ENCODE measurements around the gene RUNX1. TPM values are rescaled to one million over a fixed set of nuclear protein-coding genes. Genes with fewer than 3 reads are reported as not detected.

The RUNX1 gene
- total and polyA plus RNA-seq, 3 experiments from 2014 or later, result 22.0 to 41.5 (median 40.3) TPM

DNA sequence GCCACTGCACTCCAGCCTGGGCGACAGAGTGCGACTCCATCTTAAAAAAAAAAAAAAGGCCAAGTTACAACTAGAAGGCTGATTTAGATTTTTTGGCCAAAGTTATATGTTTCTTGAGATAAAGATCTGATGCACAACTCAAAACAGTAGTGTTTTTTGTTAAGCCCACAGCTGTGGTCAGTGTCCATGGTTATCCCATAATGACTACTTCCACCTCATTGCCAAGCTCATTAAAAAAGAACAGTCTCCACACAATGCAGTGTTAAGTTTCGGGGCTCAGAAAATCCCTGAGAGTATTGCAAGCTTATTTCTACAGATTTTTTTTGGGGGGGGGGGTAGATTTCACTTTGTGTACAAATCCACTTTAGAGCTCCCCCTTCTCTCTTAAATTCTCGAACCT lies 120.5 kb downstream of the RUNX1 start:
- Histone ChIP-seq H3K27ac (ENCODE audit: low read depth, low read length) (no peak overlapping the region), H3K4me3 (ENCODE audit: low read length) (no peak overlapping the region), H3K27me3 (ENCODE audit: insufficient read depth, low read length, poor library complexity, severe bottlenecking) (no peaks in the 10 kb centered on the region), H3K36me3 (ENCODE audit: insufficient read depth, low read length) (no peaks in the 10 kb centered on the region), H3K9me3 (ENCODE audit: low read length) (no peaks in the 10 kb centered on the region), H3K4me1 (ENCODE audit: insufficient read depth, low read length) (peaks cover 42% of the 10 kb centered on the region)
- Mint-ChIP-seq H3K27me3 (no peaks in the 10 kb centered on the region), H3K4me3 (no peak overlapping the region), H3K36me3 (peaks cover 5 to 22% (median 8%) of the 10 kb centered on the region in 3 donors), H3K9me3 (no peaks in the 10 kb centered on the region), H3K27ac (peak overlapping the region in 2 of 8 donors; percentile 44 to 64), H3K4me1 (peaks cover 65 to 83% (median 79%) of the 10 kb centered on the region in 3 donors)
- ChIA-PET CTCF (no interaction called here), POLR2A (interaction anchor here (0.6 kb wide), 1 partner anchor 1210 kb away, joined by 4 read pairs; no protein-coding TSS in a partner anchor)
- no peak for DNase-seq

DNA sequence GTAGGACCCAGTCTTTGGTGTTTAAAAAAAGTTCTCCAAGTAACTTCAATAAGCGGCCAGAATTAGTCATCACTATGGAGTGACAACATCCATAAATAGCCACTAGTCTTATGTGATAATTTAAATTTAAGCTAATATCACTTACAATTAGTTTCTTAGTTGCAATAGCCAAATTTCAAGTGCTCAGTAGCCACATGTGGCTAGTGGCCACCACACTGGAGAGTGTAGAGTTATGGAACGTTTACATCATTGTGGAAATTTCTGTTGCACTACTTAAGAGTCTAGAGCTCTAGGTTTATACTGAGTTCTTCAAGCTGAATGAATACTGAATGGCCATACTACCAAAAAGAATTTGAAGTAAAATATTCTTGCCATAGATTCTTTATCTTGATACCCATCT lies 121.1 kb downstream of the RUNX1 start:
- Histone ChIP-seq H3K27me3 (ENCODE audit: insufficient read depth, low read length, poor library complexity, severe bottlenecking) (no peaks in the 10 kb centered on the region), H3K4me1 (ENCODE audit: insufficient read depth, low read length) (peaks cover 36% of the 10 kb centered on the region), H3K4me3 (ENCODE audit: low read length) (no peak overlapping the region), H3K27ac (ENCODE audit: low read depth, low read length) (no peak overlapping the region), H3K9me3 (ENCODE audit: low read length) (no peaks in the 10 kb centered on the region), H3K36me3 (ENCODE audit: insufficient read depth, low read length) (no peaks in the 10 kb centered on the region)
- CTCF ChIA-PET, result interaction anchor here (1.1 kb wide), 1 partner anchor 38 kb away, joined by 3 read pairs; no protein-coding TSS in a partner anchor
- no peaks in the 10 kb centered on the region for H3K27me3 Mint-ChIP-seq
- H3K27ac Mint-ChIP-seq, result no peak overlapping the region
- peaks cover 5 to 22% (median 8%) of the 10 kb centered on the region in 3 donors for H3K36me3 Mint-ChIP-seq
- peaks cover 64 to 81% (median 78%) of the 10 kb centered on the region in 3 donors for H3K4me1 Mint-ChIP-seq
- H3K4me3 Mint-ChIP-seq, result no peak overlapping the region
- POLR2A ChIA-PET, result no interaction called here
- no peak for DNase-seq
- no peaks in the 10 kb centered on the region for H3K9me3 Mint-ChIP-seq

DNA sequence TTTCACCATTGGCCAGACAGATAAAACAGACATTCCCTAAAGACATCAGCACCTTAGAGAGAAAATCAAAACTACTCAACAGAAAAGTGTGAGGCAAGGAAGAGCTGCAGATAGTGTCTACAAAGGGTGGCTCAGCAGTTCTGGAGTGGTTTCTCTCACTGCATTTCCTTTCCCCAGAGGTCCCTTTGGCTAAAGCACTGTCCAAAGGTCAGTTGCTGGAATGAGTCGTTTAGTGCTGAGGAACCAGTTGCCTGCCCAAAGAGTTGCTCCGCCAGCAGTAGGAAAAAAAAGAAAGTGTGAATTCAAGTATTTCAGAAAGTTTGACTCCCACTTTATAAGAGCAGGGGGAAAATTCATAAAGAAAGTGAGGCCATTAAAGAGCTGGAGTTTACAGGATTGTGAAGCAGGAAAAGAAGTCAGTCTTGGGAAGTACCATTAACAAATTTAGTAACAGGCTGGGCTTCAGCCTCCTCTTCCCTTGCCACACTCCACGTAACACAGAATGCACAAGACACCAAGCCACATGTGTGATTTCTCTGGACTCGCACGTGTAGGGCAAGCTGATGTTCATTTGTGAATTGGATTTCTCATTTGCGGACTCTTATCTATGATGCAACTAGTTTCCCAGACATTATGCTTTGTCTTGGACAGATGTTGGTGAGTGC lies 122.2 kb downstream of the RUNX1 start:
- no peaks in the 10 kb centered on the region for H3K9me3 Mint-ChIP-seq
- CTCF ChIA-PET, result interaction anchor here (1.1 to 1.4 kb wide), 2 partner anchors 12 to 37 kb away, joined by 3 read pairs; no protein-coding TSS in a partner anchor
- Histone ChIP-seq H3K27me3 (ENCODE audit: insufficient read depth, low read length, poor library complexity, severe bottlenecking) (no peaks in the 10 kb centered on the region), H3K36me3 (ENCODE audit: insufficient read depth, low read length) (no peaks in the 10 kb centered on the region), H3K9me3 (ENCODE audit: low read length) (no peaks in the 10 kb centered on the region), H3K27ac (ENCODE audit: low read depth, low read length) (no peak overlapping the region), H3K4me1 (ENCODE audit: insufficient read depth, low read length) (peaks cover 25% of the 10 kb centered on the region), H3K4me3 (ENCODE audit: low read length) (no peak overlapping the region)
- no peak overlapping the region for H3K4me3 Mint-ChIP-seq
- peaks cover 7 to 25% (median 10%) of the 10 kb centered on the region in 3 donors for H3K36me3 Mint-ChIP-seq
- H3K4me1 Mint-ChIP-seq, result peaks cover 62 to 81% (median 77%) of the 10 kb centered on the region in 3 donors
- POLR2A ChIA-PET, result interaction anchor here (0.6 to 0.7 kb wide), 2 partner anchors 54 to 103 kb away, joined by 3 to 6 read pairs; no protein-coding TSS in a partner anchor
- H3K27ac Mint-ChIP-seq, result peak overlapping the region in 3 of 8 donors; percentile 28 to 61 (median 58)
- DNase-seq, result no peak
- H3K27me3 Mint-ChIP-seq, result no peaks in the 10 kb centered on the region

DNA sequence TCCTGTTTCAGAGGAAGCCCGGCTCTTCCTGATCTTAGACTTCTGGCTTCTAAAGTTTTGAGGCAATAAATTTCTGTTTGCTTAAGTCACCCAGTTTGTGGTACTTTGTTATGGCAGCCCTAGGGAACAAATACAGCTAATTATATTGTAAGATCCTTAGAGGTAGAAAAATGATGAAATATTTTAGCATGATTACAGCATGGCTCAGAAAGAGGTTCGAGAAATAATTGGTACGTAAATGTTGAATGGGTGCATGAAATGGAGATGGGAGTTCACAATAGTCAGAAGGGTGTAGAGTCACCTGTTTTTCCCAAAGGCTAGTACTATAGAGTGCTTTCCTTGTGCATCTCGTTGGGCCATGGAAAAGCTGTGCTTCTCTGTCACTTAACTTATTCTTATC lies 123.5 kb downstream of the RUNX1 start:
- ChIA-PET CTCF (interaction anchor here (1.4 kb wide), 1 partner anchor 11 kb away, joined by 3 read pairs; no protein-coding TSS in a partner anchor), POLR2A (no interaction called here)
- Histone ChIP-seq H3K27ac (ENCODE audit: low read depth, low read length) (no peak overlapping the region), H3K9me3 (ENCODE audit: low read length) (no peaks in the 10 kb centered on the region), H3K4me3 (ENCODE audit: low read length) (no peak overlapping the region), H3K4me1 (ENCODE audit: insufficient read depth, low read length) (peaks cover 16% of the 10 kb centered on the region), H3K27me3 (ENCODE audit: insufficient read depth, low read length, poor library complexity, severe bottlenecking) (no peaks in the 10 kb centered on the region), H3K36me3 (ENCODE audit: insufficient read depth, low read length) (no peaks in the 10 kb centered on the region)
- DNase-seq, result no peak
- Mint-ChIP-seq H3K4me3 (no peak overlapping the region), H3K4me1 (peaks cover 59 to 79% (median 73%) of the 10 kb centered on the region in 3 donors), H3K36me3 (peaks cover 8 to 27% (median 11%) of the 10 kb centered on the region in 3 donors), H3K27ac (peak overlapping the region in 2 of 8 donors; percentile 13 to 28), H3K9me3 (no peaks in the 10 kb centered on the region), H3K27me3 (no peaks in the 10 kb centered on the region)

DNA sequence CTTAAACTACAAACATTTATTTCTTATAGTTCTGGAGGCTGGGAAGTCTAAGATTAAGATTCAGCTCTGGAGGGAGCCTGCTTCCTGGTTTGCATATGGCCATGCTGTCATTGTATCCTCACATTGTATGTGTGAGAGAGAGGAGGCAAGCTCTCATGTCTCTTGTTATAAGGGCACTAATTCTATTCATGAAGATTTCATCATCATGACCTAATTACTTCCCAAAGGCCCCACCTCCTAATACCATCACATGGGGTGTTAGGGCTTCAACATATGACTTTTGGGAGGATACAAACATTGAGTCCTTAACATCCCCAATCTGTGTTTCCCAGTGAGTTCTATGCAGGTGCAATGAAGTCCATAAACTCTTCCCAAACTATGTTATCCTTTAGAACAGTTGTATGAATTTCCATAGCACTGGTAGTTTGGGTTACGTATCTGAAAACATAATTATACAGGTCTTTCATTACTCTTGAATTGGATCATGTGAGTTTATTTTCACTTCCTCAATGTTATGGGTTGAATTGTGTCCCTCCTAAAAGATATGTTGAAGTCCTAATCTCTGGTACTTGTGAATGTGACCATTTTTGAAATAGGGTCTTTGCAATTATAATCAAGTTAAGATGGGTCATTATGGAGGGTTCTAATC lies 124.2 kb downstream of the RUNX1 start:
- H3K4me1 Mint-ChIP-seq, result peaks cover 58 to 81% (median 74%) of the 10 kb centered on the region in 3 donors
- H3K27ac Mint-ChIP-seq, result peak overlapping the region in 5 of 8 donors; percentile 5 to 49 (median 21)
- CTCF ChIA-PET, result no interaction called here
- DNase-seq, result no peak
- H3K27me3 ChIP-seq (ENCODE audit: insufficient read depth, low read length, poor library complexity, severe bottlenecking), result no peaks in the 10 kb centered on the region
- POLR2A ChIA-PET, result no interaction called here
- H3K4me3 ChIP-seq (ENCODE audit: low read length), result no peak overlapping the region
- H3K27ac ChIP-seq (ENCODE audit: low read depth, low read length), result no peak overlapping the region
- H3K4me1 ChIP-seq (ENCODE audit: insufficient read depth, low read length), result peaks cover 12% of the 10 kb centered on the region
- H3K36me3 ChIP-seq (ENCODE audit: insufficient read depth, low read length), result no peaks in the 10 kb centered on the region
- H3K27me3 Mint-ChIP-seq, result no peaks in the 10 kb centered on the region
- no peaks in the 10 kb centered on the region for H3K9me3 Mint-ChIP-seq
- H3K36me3 Mint-ChIP-seq, result peaks cover 5 to 29% (median 11%) of the 10 kb centered on the region in 3 donors
- no peaks in the 10 kb centered on the region for H3K9me3 ChIP-seq (ENCODE audit: low read length)
- H3K4me3 Mint-ChIP-seq, result no peak overlapping the region

DNA sequence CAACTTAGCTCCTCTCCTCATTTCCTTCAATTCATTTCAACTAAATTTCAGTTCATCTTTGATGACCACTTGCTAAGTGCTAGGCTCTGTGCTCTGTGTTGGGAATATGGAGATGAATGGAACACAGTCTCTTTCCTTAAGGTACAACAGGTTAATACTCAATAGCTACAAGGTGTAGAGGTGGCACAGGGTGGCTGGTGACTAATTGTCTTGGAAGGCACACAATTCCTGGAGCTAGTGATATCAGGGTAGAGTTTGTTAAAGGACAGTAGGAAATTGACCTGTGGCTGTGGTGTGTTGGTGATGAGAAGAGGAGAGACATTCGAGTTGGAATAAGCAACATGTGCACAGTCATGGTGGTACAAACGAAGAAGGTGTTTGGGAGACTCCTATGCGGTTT lies 124.9 kb downstream of the RUNX1 start:
- no peak overlapping the region for H3K4me3 ChIP-seq (ENCODE audit: low read length)
- H3K36me3 ChIP-seq (ENCODE audit: insufficient read depth, low read length), result no peaks in the 10 kb centered on the region
- CTCF ChIA-PET, result no interaction called here
- Mint-ChIP-seq H3K27ac (peak overlapping the region in 4 of 8 donors; percentile 5 to 47 (median 20)), H3K36me3 (peaks cover 9 to 36% (median 11%) of the 10 kb centered on the region in 3 donors), H3K4me3 (no peak overlapping the region), H3K9me3 (no peaks in the 10 kb centered on the region), H3K27me3 (no peaks in the 10 kb centered on the region), H3K4me1 (peaks cover 61 to 82% (median 74%) of the 10 kb centered on the region in 3 donors)
- H3K27me3 ChIP-seq (ENCODE audit: insufficient read depth, low read length, poor library complexity, severe bottlenecking), result no peaks in the 10 kb centered on the region
- no peaks in the 10 kb centered on the region for H3K9me3 ChIP-seq (ENCODE audit: low read length)
- no peak for DNase-seq
- peaks cover 12% of the 10 kb centered on the region for H3K4me1 ChIP-seq (ENCODE audit: insufficient read depth, low read length)
- POLR2A ChIA-PET, result no interaction called here
- H3K27ac ChIP-seq (ENCODE audit: low read depth, low read length), result no peak overlapping the region

DNA sequence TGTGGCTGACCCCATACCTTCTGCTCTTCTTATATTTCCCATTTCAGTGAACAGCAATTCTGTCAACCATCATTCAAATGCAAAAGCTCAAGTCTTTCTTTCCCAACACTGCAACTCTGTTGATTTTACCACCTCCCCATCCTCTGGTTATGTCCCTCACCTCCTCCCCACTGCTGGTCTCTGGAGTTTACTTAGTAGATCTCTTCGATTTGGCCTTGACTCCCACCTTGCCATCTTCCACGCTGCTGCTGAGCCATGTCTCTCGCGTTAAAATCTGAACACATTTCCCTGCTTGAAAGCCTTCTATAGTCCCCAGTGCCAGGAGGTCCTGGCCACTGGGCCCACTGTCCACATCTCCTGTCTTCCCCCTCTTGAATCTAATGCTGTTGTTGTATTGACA lies 125.5 kb downstream of the RUNX1 start:
- Mint-ChIP-seq H3K27ac (peak overlapping the region in 5 of 8 donors; percentile 0 to 73 (median 53)), H3K9me3 (no peaks in the 10 kb centered on the region), H3K4me3 (peak overlapping the region in 1 of 7 donors; percentile 20), H3K27me3 (no peaks in the 10 kb centered on the region), H3K36me3 (peaks cover 9 to 35% (median 11%) of the 10 kb centered on the region in 3 donors), H3K4me1 (peaks cover 62 to 80% (median 71%) of the 10 kb centered on the region in 3 donors)
- CTCF ChIA-PET, result no interaction called here
- no peaks in the 10 kb centered on the region for H3K36me3 ChIP-seq (ENCODE audit: insufficient read depth, low read length)
- no peak overlapping the region for H3K4me3 ChIP-seq (ENCODE audit: low read length)
- H3K9me3 ChIP-seq (ENCODE audit: low read length), result no peaks in the 10 kb centered on the region
- POLR2A ChIA-PET, result no interaction called here
- H3K4me1 ChIP-seq (ENCODE audit: insufficient read depth, low read length), result peaks cover 16% of the 10 kb centered on the region
- DNase-seq, result no peak
- H3K27me3 ChIP-seq (ENCODE audit: insufficient read depth, low read length, poor library complexity, severe bottlenecking), result no peaks in the 10 kb centered on the region
- no peak overlapping the region for H3K27ac ChIP-seq (ENCODE audit: low read depth, low read length)

DNA sequence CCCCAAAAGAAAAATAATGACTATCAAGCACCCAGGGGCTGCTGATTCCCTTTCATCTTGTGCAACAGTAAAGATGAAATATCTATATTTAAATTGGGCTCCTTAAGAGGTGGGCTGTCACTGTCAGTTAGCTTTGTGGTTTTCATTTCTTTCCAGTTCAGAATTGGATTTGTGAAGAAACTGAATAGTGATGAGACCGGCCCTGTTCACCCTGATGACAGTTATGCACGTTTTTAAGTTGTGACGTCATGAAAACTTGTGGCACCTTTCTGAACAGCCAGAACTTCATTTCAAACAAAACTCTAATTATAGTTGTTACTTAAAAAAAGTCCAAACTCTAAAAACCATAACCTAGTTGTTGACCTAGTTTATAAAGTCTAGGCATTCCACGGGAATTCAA lies 125.9 kb downstream of the RUNX1 start:
- ChIA-PET CTCF (no interaction called here), POLR2A (no interaction called here)
- peak overlapping the region in 2 of 8 donors; percentile 0 to 7 for H3K27ac Mint-ChIP-seq
- no peak overlapping the region for H3K4me3 Mint-ChIP-seq
- H3K36me3 ChIP-seq (ENCODE audit: insufficient read depth, low read length), result no peaks in the 10 kb centered on the region
- peaks cover 62 to 82% (median 74%) of the 10 kb centered on the region in 3 donors for H3K4me1 Mint-ChIP-seq
- H3K4me1 ChIP-seq (ENCODE audit: insufficient read depth, low read length), result peaks cover 16% of the 10 kb centered on the region
- H3K4me3 ChIP-seq (ENCODE audit: low read length), result no peak overlapping the region
- H3K9me3 Mint-ChIP-seq, result no peaks in the 10 kb centered on the region
- no peak overlapping the region for H3K27ac ChIP-seq (ENCODE audit: low read depth, low read length)
- no peak for DNase-seq
- H3K9me3 ChIP-seq (ENCODE audit: low read length), result no peaks in the 10 kb centered on the region
- no peaks in the 10 kb centered on the region for H3K27me3 Mint-ChIP-seq
- no peaks in the 10 kb centered on the region for H3K27me3 ChIP-seq (ENCODE audit: insufficient read depth, low read length, poor library complexity, severe bottlenecking)
- H3K36me3 Mint-ChIP-seq, result peaks cover 9 to 35% (median 11%) of the 10 kb centered on the region in 3 donors
